Measurements from ENCODE around the gene SPAG16.
A peak's percentile ranks its signal among the peaks of the same experiment; 100 is the strongest.

Gene SPAG16

GRCh38 chr2:213429516-213429915 lies 145.3 kb downstream of the SPAG16 start:
- no peak overlapping the region for H3K27ac ChIP-seq
- TF ChIP-seq ZFX (IDR thresholded peaks at IDR 0.05) (no peak), CTCF (conservative IDR thresholded peaks at IDR 0.05) (no peak)

GRCh38 chr2:213443921-213444320 lies 159.7 kb downstream of the SPAG16 start:
- H3K27ac ChIP-seq: no peak overlapping the region
- TF ChIP-seq CTCF (conservative IDR thresholded peaks at IDR 0.05): no peak
- no peak for TF ChIP-seq ZFX (IDR thresholded peaks at IDR 0.05)

- TF ChIP-seq CTCF (conservative IDR thresholded peaks at IDR 0.05): no peak
Observed at GRCh38 chr2:213451542-213452239, 167.4 kb downstream of the SPAG16 start.

GRCh38 chr2:213455316-213456008 lies 171.2 kb downstream of the SPAG16 start:
- no peak overlapping the region for H3K27ac ChIP-seq
- TF ChIP-seq CTCF (conservative IDR thresholded peaks at IDR 0.05) (no peak), ZFX (IDR thresholded peaks at IDR 0.05) (no peak)

More at GRCh38 chr2:213451542-213452239, 167.4 kb downstream of the SPAG16 start:
- no peak overlapping the region for H3K27ac ChIP-seq

- TF ChIP-seq ZFX (IDR thresholded peaks at IDR 0.05): no peak
- TF ChIP-seq CTCF (conservative IDR thresholded peaks at IDR 0.05): no peak
- H3K27ac ChIP-seq: no peak overlapping the region
Observed at GRCh38 chr2:213475433-213475832, 191.2 kb downstream of the SPAG16 start.

- H3K27ac ChIP-seq: no peak overlapping the region
- TF ChIP-seq ZFX (IDR thresholded peaks at IDR 0.05) (no peak), CTCF (conservative IDR thresholded peaks at IDR 0.05) (no peak)
Observed at GRCh38 chr2:213476641-213477040, 192.4 kb downstream of the SPAG16 start.

GRCh38 chr2:213490087-213490486 lies 205.8 kb downstream of the SPAG16 start:
- peak; percentile 63 for TF ChIP-seq CTCF (conservative IDR thresholded peaks at IDR 0.05)
- TF ChIP-seq ZFX (IDR thresholded peaks at IDR 0.05): no peak
- H3K27ac ChIP-seq: no peak overlapping the region
